Measurements from ENCODE around the gene ITIH1. TPM values are rescaled to one million over a fixed set of nuclear protein-coding genes. Genes with fewer than 3 reads are reported as not detected.

ITIH1 gene
- total and polyA plus RNA-seq, 4 donors, result 0.11 to 0.50 (median 0.35) TPM

GRCh38 chr3:52770496-52771333 is 6.7 kb upstream of the ITIH1 start, which contains the start of gene NEK4:
NEK4 (minus strand) TSS chr3:52770940; CDS start chr3:52770746, 194 bp downstream.
- 1% methylated on average over 56 to 67 of the region's 67 CpGs for WGBS, 2 donors
- peaks cover 0 to 2% (median 0%) of the 10 kb centered on the region in 4 donors for H3K9me3 ChIP-seq (ENCODE audit: control insufficient read depth in 4 of 4, insufficient read depth in 3 of 4, low read length in 3 of 4)
- no peaks in the 10 kb centered on the region for H3K27me3 ChIP-seq (ENCODE audit: control insufficient read depth in 3 of 3, insufficient read depth in 3 of 3, low read length in 2 of 3)
- DNase-seq, result peak; percentile 94 to 95 (median 95)
- peaks cover 0 to 9% (median 4%) of the 10 kb centered on the region in 5 donors for H3K4me1 ChIP-seq (ENCODE audit: control insufficient read depth in 5 of 5, insufficient read depth in 5 of 5, low read length in 5 of 5)
- TF ChIP-seq, protein P1, sequence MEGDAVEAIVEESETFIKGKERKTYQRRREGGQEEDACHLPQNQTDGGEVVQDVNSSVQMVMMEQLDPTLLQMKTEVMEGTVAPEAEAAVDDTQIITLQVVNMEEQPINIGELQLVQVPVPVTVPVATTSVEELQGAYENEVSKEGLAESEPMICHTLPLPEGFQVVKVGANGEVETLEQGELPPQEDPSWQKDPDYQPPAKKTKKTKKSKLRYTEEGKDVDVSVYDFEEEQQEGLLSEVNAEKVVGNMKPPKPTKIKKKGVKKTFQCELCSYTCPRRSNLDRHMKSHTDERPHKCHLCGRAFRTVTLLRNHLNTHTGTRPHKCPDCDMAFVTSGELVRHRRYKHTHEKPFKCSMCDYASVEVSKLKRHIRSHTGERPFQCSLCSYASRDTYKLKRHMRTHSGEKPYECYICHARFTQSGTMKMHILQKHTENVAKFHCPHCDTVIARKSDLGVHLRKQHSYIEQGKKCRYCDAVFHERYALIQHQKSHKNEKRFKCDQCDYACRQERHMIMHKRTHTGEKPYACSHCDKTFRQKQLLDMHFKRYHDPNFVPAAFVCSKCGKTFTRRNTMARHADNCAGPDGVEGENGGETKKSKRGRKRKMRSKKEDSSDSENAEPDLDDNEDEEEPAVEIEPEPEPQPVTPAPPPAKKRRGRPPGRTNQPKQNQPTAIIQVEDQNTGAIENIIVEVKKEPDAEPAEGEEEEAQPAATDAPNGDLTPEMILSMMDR (IDR thresholded peaks at IDR 0.05; ENCODE audit: control extremely low read depth, extremely low read depth), result no peak
- peak within 1 kb of the TSS; percentile 75 to 97 for H3K9ac ChIP-seq (ENCODE audit: insufficient read depth in 1 of 2, low read length in 2 of 2)
- peaks cover under 1 to 14% (median 10%) of the 10 kb centered on the region in 4 donors for H3K36me3 ChIP-seq (ENCODE audit: control insufficient read depth in 4 of 4, insufficient read depth in 4 of 4, low read length in 4 of 4)
- H3K4me3 ChIP-seq, result peak within 1 kb of the TSS; percentile 83
- H3K27ac ChIP-seq (ENCODE audit: low read depth in 1 of 2, low read length in 1 of 2), result peak within 1 kb of the TSS; percentile 89 to 90
- peak; percentile 97 for ATAC-seq (ENCODE audit: insufficient read depth, low FRiP score)

GRCh38 chr3:52771334-52771681 is 6.1 kb upstream of the ITIH1 start:
- peaks cover 0 to 2% (median 0%) of the 10 kb centered on the region in 4 donors for H3K9me3 ChIP-seq (ENCODE audit: control insufficient read depth in 4 of 4, insufficient read depth in 3 of 4, low read length in 3 of 4)
- H3K27me3 ChIP-seq (ENCODE audit: control insufficient read depth in 3 of 3, insufficient read depth in 3 of 3, low read length in 2 of 3), result no peaks in the 10 kb centered on the region
- 64 to 67% methylated on average over 5 of the region's 5 CpGs for WGBS, 2 donors
- ATAC-seq (ENCODE audit: insufficient read depth, low FRiP score) (no peak), DNase-seq (no peak)
- H3K4me1 ChIP-seq (ENCODE audit: control insufficient read depth in 5 of 5, insufficient read depth in 5 of 5, low read length in 5 of 5), result peaks cover 0 to 9% (median 4%) of the 10 kb centered on the region in 5 donors
- H3K36me3 ChIP-seq (ENCODE audit: control insufficient read depth in 4 of 4, insufficient read depth in 4 of 4, low read length in 4 of 4), result peaks cover 0 to 10% (median 6%) of the 10 kb centered on the region in 4 donors
- H3K9ac ChIP-seq (ENCODE audit: insufficient read depth in 1 of 2, low read length in 2 of 2), result peak overlapping the region; percentile 75 to 97
- H3K4me3 ChIP-seq, result no peak overlapping the region
- TF ChIP-seq, protein P1 (IDR thresholded peaks at IDR 0.05; ENCODE audit: control extremely low read depth, extremely low read depth), result no peak
- H3K27ac ChIP-seq (ENCODE audit: low read depth in 1 of 2, low read length in 1 of 2), result peak overlapping the region; percentile 89 to 90

GRCh38 chr3:52771702-52772101 is 5.7 kb upstream of the ITIH1 start:
- no peak for DNase-seq
- TF ChIP-seq, protein P1 (IDR thresholded peaks at IDR 0.05; ENCODE audit: control extremely low read depth, extremely low read depth), result no peak
- Histone ChIP-seq H3K27me3 (ENCODE audit: control insufficient read depth in 3 of 3, insufficient read depth in 3 of 3, low read length in 2 of 3) (no peaks in the 10 kb centered on the region), H3K4me3 (no peak overlapping the region), H3K9me3 (ENCODE audit: control insufficient read depth in 4 of 4, insufficient read depth in 3 of 4, low read length in 3 of 4) (peaks cover 0 to 2% (median 0%) of the 10 kb centered on the region in 4 donors), H3K27ac (ENCODE audit: low read depth in 1 of 2, low read length in 1 of 2) (peak overlapping the region in 1 of 2 donors; percentile 89), H3K9ac (ENCODE audit: insufficient read depth in 1 of 2, low read length in 2 of 2) (peak overlapping the region in 1 of 2 donors; percentile 97), H3K36me3 (ENCODE audit: control insufficient read depth in 4 of 4, insufficient read depth in 4 of 4, low read length in 4 of 4) (peaks cover 0 to 10% (median 5%) of the 10 kb centered on the region in 4 donors), H3K4me1 (ENCODE audit: control insufficient read depth in 5 of 5, insufficient read depth in 5 of 5, low read length in 5 of 5) (peaks cover 0 to 9% (median 4%) of the 10 kb centered on the region in 5 donors)
- no peak for ATAC-seq (ENCODE audit: insufficient read depth, low FRiP score)
- 94 to 97% methylated on average over 10 of the region's 10 CpGs for WGBS, 2 donors
